Loucy (cell line): ENCODE measurements around the gene TET2.

ENCODE experiments used
- CTCF ChIP-seq: fragments of 200-600 bp; sonication (generic); conservative IDR thresholded peaks from 2 replicates; pipeline ENCODE4 v1.5.1; 2014; ENCODE audit warnings: mild to moderate bottlenecking, antibody characterized with exemption, low read length
- EZH2phosphoT487 ChIP-seq: fragments of 200-600 bp; IDR thresholded peaks from 2 replicates; pipeline ENCODE4 v1.6.1; 2018; ENCODE audit warnings: antibody characterized with exemption, mild to moderate bottlenecking, moderate library complexity, borderline replicate concordance

GRCh38 chr4:105147016-105147552 is 408 bp downstream of the TET2 start:
- TF ChIP-seq CTCF (no peak), EZH2phosphoT487 (no peak)
